ENCODE measurements around the gene SCARB1.
A peak's percentile ranks its signal among the peaks of the same experiment; 100 is the strongest.

SCARB1 gene

DNA sequence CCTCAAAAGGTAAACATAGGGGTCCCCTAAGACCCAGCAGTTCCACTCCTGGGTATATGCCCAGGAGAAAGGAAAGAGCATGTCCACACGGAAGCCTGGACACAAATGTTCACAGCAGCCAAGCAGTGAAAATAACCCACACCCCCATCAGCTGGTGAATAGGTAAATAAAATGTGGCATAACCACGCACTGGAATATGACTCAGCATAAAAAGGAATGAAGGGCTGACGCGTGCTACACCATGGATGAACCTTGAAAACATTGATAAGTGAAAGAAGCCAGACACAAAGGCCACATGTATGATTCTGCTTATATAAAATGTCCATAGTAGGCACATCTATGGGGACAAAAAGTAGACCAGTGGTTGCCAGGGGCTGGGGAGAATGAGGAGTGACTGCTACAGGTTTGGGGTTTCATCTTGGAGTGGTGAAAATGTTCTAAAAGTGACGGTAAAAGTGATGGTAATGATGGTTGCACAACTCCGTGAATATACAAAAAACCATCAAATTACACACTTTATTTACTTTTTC is 3.8 kb upstream of the SCARB1 start:
- Histone ChIP-seq H2AK5ac (ENCODE audit: low read length) (no peak overlapping the region), H2BK5ac (ENCODE audit: low read depth, low read length, poor library complexity) (no peak overlapping the region), H4K12ac (ENCODE audit: low read depth, low read length) (no peak overlapping the region), H4K8ac (ENCODE audit: low read depth, low read length) (no peak overlapping the region), H3K27me3 (ENCODE audit: insufficient read depth, low read length) (no peaks in the 10 kb centered on the region), H2BK120ac (ENCODE audit: insufficient read depth, low read length, poor library complexity) (no peak overlapping the region), H3K27ac (ENCODE audit: low read depth, low read length) (no peak overlapping the region), H3K4me2 (ENCODE audit: low read length) (no peak overlapping the region), H3K79me2 (ENCODE audit: control insufficient read depth, insufficient read depth, low read length, poor library complexity) (peaks cover 8% of the 10 kb centered on the region), H2AFZ (ENCODE audit: insufficient read depth, low read length, poor library complexity) (no peak overlapping the region), H3K23ac (ENCODE audit: low read length) (no peak overlapping the region), H3K36me3 (ENCODE audit: control insufficient read depth in 1 of 2, insufficient read depth in 2 of 2, low read length in 2 of 2) (no peaks in the 10 kb centered on the region), H3K9ac (ENCODE audit: low read length) (no peak overlapping the region), H2BK12ac (ENCODE audit: low read length) (no peak overlapping the region), H3K4ac (ENCODE audit: low read depth, low read length) (no peak overlapping the region), H3K18ac (ENCODE audit: low read length) (no peak overlapping the region), H4K91ac (ENCODE audit: low read depth, low read length) (no peak overlapping the region), H3K4me3 (ENCODE audit: low read depth, low read length) (no peak overlapping the region), H3K14ac (ENCODE audit: low read length) (no peak overlapping the region), H3K4me1 (ENCODE audit: control insufficient read depth in 1 of 2, insufficient read depth in 2 of 2, low read length in 2 of 2) (peaks cover 6 to 15% of the 10 kb centered on the region in 2 experiments), H3K79me1 (ENCODE audit: low read length) (peaks cover 12% of the 10 kb centered on the region), H3K9me3 (ENCODE audit: insufficient read depth, low read depth, low read length) (no peaks in the 10 kb centered on the region)
- DNase-seq, result peak in 1 of 2 donors; percentile 62
- WGBS (ENCODE audit: extremely low coverage, insufficient coverage, insufficient read length), result no CpG with 5 or more reads among the region's 6 CpGs

- Histone ChIP-seq H2AK5ac (ENCODE audit: low read length) (no peak overlapping the region), H3K9ac (ENCODE audit: low read length) (no peak overlapping the region), H3K4me3 (ENCODE audit: low read depth, low read length) (no peak overlapping the region), H2BK12ac (ENCODE audit: low read length) (no peak overlapping the region), H3K36me3 (ENCODE audit: control insufficient read depth in 1 of 2, insufficient read depth in 2 of 2, low read length in 2 of 2) (no peaks in the 10 kb centered on the region), H3K79me2 (ENCODE audit: control insufficient read depth, insufficient read depth, low read length, poor library complexity) (peaks cover 8% of the 10 kb centered on the region), H2BK120ac (ENCODE audit: insufficient read depth, low read length, poor library complexity) (no peak overlapping the region), H3K9me3 (ENCODE audit: insufficient read depth, low read depth, low read length) (no peaks in the 10 kb centered on the region), H4K91ac (ENCODE audit: low read depth, low read length) (no peak overlapping the region), H2AFZ (ENCODE audit: insufficient read depth, low read length, poor library complexity) (no peak overlapping the region), H3K27me3 (ENCODE audit: insufficient read depth, low read length) (no peaks in the 10 kb centered on the region), H3K4ac (ENCODE audit: low read depth, low read length) (no peak overlapping the region), H3K18ac (ENCODE audit: low read length) (no peak overlapping the region), H3K4me1 (ENCODE audit: control insufficient read depth in 1 of 2, insufficient read depth in 2 of 2, low read length in 2 of 2) (peaks cover 6 to 15% of the 10 kb centered on the region in 2 experiments), H4K8ac (ENCODE audit: low read depth, low read length) (no peak overlapping the region), H4K12ac (ENCODE audit: low read depth, low read length) (no peak overlapping the region), H3K23ac (ENCODE audit: low read length) (no peak overlapping the region), H3K4me2 (ENCODE audit: low read length) (no peak overlapping the region), H3K27ac (ENCODE audit: low read depth, low read length) (no peak overlapping the region), H3K79me1 (ENCODE audit: low read length) (peaks cover 12% of the 10 kb centered on the region), H3K14ac (ENCODE audit: low read length) (no peak overlapping the region), H2BK5ac (ENCODE audit: low read depth, low read length, poor library complexity) (no peak overlapping the region)
- no peak for DNase-seq
- no CpG with 5 or more reads among the region's 9 CpGs for WGBS (ENCODE audit: extremely low coverage, insufficient coverage, insufficient read length)
Measured at GRCh38 chr12:124866883-124867400, 3.3 kb upstream of the SCARB1 start.

GRCh38 chr12:124866195-124866882 is 2.7 kb upstream of the SCARB1 start:
- H3K27me3 ChIP-seq (ENCODE audit: insufficient read depth, low read length), result no peaks in the 10 kb centered on the region
- H4K8ac ChIP-seq (ENCODE audit: low read depth, low read length), result no peak overlapping the region
- H3K36me3 ChIP-seq (ENCODE audit: control insufficient read depth in 1 of 2, insufficient read depth in 2 of 2, low read length in 2 of 2), result no peaks in the 10 kb centered on the region
- no peak overlapping the region for H2AFZ ChIP-seq (ENCODE audit: insufficient read depth, low read length, poor library complexity)
- H2AK5ac ChIP-seq (ENCODE audit: low read length), result no peak overlapping the region
- H3K18ac ChIP-seq (ENCODE audit: low read length), result no peak overlapping the region
- H3K23ac ChIP-seq (ENCODE audit: low read length), result no peak overlapping the region
- H3K4me2 ChIP-seq (ENCODE audit: low read length), result no peak overlapping the region
- H3K4me1 ChIP-seq (ENCODE audit: control insufficient read depth in 1 of 2, insufficient read depth in 2 of 2, low read length in 2 of 2), result peaks cover 6 to 15% of the 10 kb centered on the region in 2 experiments
- no peak overlapping the region for H4K91ac ChIP-seq (ENCODE audit: low read depth, low read length)
- H3K9me3 ChIP-seq (ENCODE audit: insufficient read depth, low read depth, low read length), result no peaks in the 10 kb centered on the region
- H3K79me1 ChIP-seq (ENCODE audit: low read length), result peaks cover 12% of the 10 kb centered on the region
- H2BK120ac ChIP-seq (ENCODE audit: insufficient read depth, low read length, poor library complexity), result no peak overlapping the region
- no peak overlapping the region for H3K4ac ChIP-seq (ENCODE audit: low read depth, low read length)
- DNase-seq, result no peak
- H2BK12ac ChIP-seq (ENCODE audit: low read length), result peak overlapping the region; percentile 27
- H3K9ac ChIP-seq (ENCODE audit: low read length), result no peak overlapping the region
- no peak overlapping the region for H3K4me3 ChIP-seq (ENCODE audit: low read depth, low read length)
- peaks cover 8% of the 10 kb centered on the region for H3K79me2 ChIP-seq (ENCODE audit: control insufficient read depth, insufficient read depth, low read length, poor library complexity)
- H3K14ac ChIP-seq (ENCODE audit: low read length), result no peak overlapping the region
- no peak overlapping the region for H2BK5ac ChIP-seq (ENCODE audit: low read depth, low read length, poor library complexity)
- no CpG with 5 or more reads among the region's 10 CpGs for WGBS (ENCODE audit: extremely low coverage, insufficient coverage, insufficient read length)
- no peak overlapping the region for H3K27ac ChIP-seq (ENCODE audit: low read depth, low read length)
- H4K12ac ChIP-seq (ENCODE audit: low read depth, low read length), result no peak overlapping the region

DNA sequence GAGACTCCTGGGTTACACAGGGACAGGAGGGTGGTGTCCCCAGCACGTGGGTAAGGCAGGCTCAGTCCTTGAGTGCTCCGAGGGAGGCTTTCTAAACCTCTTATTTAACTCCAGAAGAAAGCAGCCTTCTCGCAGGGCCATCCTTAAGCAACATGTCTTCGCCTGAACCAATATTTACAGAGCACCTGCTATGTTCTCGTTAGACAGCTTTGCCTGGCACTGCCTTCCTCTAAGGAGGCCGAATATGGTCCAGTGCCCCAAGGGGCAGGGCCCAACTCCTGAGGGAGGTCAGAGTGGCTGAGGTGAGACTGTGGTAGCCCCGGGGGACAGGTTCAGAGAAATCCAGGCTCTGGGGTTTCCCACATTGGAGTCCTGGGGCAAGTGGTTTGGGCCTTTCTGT is 2.1 kb upstream of the SCARB1 start:
- no peak overlapping the region for H4K91ac ChIP-seq (ENCODE audit: low read depth, low read length)

More for the DNA sequence above, 2.1 kb upstream of the SCARB1 start:
- H2BK120ac ChIP-seq (ENCODE audit: insufficient read depth, low read length, poor library complexity), result no peak overlapping the region
- no peak overlapping the region for H3K4me3 ChIP-seq (ENCODE audit: low read depth, low read length)
- no peaks in the 10 kb centered on the region for H3K27me3 ChIP-seq (ENCODE audit: insufficient read depth, low read length)
- no peak overlapping the region for H4K12ac ChIP-seq (ENCODE audit: low read depth, low read length)
- no peak overlapping the region for H3K9ac ChIP-seq (ENCODE audit: low read length)
- H3K79me2 ChIP-seq (ENCODE audit: control insufficient read depth, insufficient read depth, low read length, poor library complexity), result peaks cover 8% of the 10 kb centered on the region
- no peak overlapping the region for H3K4me2 ChIP-seq (ENCODE audit: low read length)
- H3K27ac ChIP-seq (ENCODE audit: low read depth, low read length), result no peak overlapping the region
- no peak overlapping the region for H2BK12ac ChIP-seq (ENCODE audit: low read length)
- H3K4me1 ChIP-seq (ENCODE audit: control insufficient read depth in 1 of 2, insufficient read depth in 2 of 2, low read length in 2 of 2), result peaks cover 6 to 15% of the 10 kb centered on the region in 2 experiments
- peaks cover 12% of the 10 kb centered on the region for H3K79me1 ChIP-seq (ENCODE audit: low read length)
- no peak for DNase-seq
- H3K14ac ChIP-seq (ENCODE audit: low read length), result no peak overlapping the region
- no peak overlapping the region for H2AK5ac ChIP-seq (ENCODE audit: low read length)
- no CpG with 5 or more reads among the region's 7 CpGs for WGBS (ENCODE audit: extremely low coverage, insufficient coverage, insufficient read length)
- no peaks in the 10 kb centered on the region for H3K9me3 ChIP-seq (ENCODE audit: insufficient read depth, low read depth, low read length)
- no peak overlapping the region for H3K18ac ChIP-seq (ENCODE audit: low read length)
- H4K8ac ChIP-seq (ENCODE audit: low read depth, low read length), result no peak overlapping the region
- no peak overlapping the region for H2BK5ac ChIP-seq (ENCODE audit: low read depth, low read length, poor library complexity)
- H3K23ac ChIP-seq (ENCODE audit: low read length), result no peak overlapping the region
- no peak overlapping the region for H3K4ac ChIP-seq (ENCODE audit: low read depth, low read length)
- H3K36me3 ChIP-seq (ENCODE audit: control insufficient read depth in 1 of 2, insufficient read depth in 2 of 2, low read length in 2 of 2), result no peaks in the 10 kb centered on the region
- H2AFZ ChIP-seq (ENCODE audit: insufficient read depth, low read length, poor library complexity), result no peak overlapping the region
